Ovary (tissue), 9 donors: ENCODE measurements around the gene ADAM11. TPM values are rescaled to one million over a fixed set of nuclear protein-coding genes. Genes with fewer than 3 reads are reported as not detected.

Experiments
- DNase-seq, 5 donors: peaks; one replicate each; pipeline ENCODE4 v3.0.0-alpha.2; 2019 to 2020
- H3K27ac ChIP-seq, 2 donors: fragments of 200-600 bp; one replicate each; pipeline versions ENCODE4 v1.5.1 to v1.8.0; 2019 to 2022
- H3K27me3 ChIP-seq: fragments of 200-600 bp; one replicate; pipeline ENCODE4 v1.8.0; 2022
- H3K36me3 ChIP-seq: fragments of 200-600 bp; sonication (generic); one replicate; pipeline ENCODE4 v1.5.1; 2019
- H3K4me1 ChIP-seq: one replicate; pipeline ENCODE4 v1.8.1; 2013; ENCODE audit warnings: mild to moderate bottlenecking, moderate library complexity; ENCODE audit not compliant: insufficient read depth
- H3K4me3 ChIP-seq: fragments of 200-600 bp; sonication (generic); one replicate; pipeline ENCODE4 v1.5.1; 2017
- H3K9me3 ChIP-seq, 2 donors: fragments of 200-600 bp in 1 of 2; sonication (generic) in 1 of 2; one replicate each; pipeline versions ENCODE4 v1.5.1 to v1.8.1; 2013 to 2019; ENCODE audit warnings: mild to moderate bottlenecking in 1 of 2, moderate library complexity in 1 of 2
- EP300 ChIP-seq: sonication (generic); formaldehyde crosslinking; IDR thresholded peaks from one replicate; pipeline ENCODE4 v1.6.1; 2017; ENCODE audit warnings: antibody characterized with exemption
- POLR2A ChIP-seq: fragments of 450-650 bp; IDR thresholded peaks from one replicate; pipeline ENCODE4 v1.6.1; 2017; ENCODE audit warnings: antibody characterized with exemption, mild to moderate bottlenecking, moderate library complexity
- WGBS, 3 donors: extraction: QIAGEN DNeasy Blood & Tissue Kit in 1 of 3; methylation state at CpG; one replicate each; pipeline versions ENCODE4 v1.1.5 to v1.1.7; 2013 to 2017; 5-methylcytosine and 5-hydroxymethylcytosine counted together
- intact Hi-C, 4 donors: fragments of 100-400 bp; cut with DNase I; formaldehyde crosslinking; loops; one replicate each; pipeline versions ENCODE4 v1.11.0 to v1.15.1; 2022 to 2023
- polyA plus RNA-seq, 2 donors: library from polyadenylated mRNA; stranded (reverse); fragments of 200-250 nt in 1 of 2; fragments of 350-450 nt in 1 of 2; fragmentation: Illumina TruSeq in 1 of 2; extraction: RNeasy Lipid Tissue Mini Kit (QIAGEN cat#74804) in 1 of 2; gene quantifications; one replicate each; pipeline ENCODE4 v1.2.3, GENCODE V29; 2013 to 2014
- total RNA-seq, 7 donors: library from RNA; depleted of rRNA in 2 of 7; stranded (reverse); fragments of >200 nt in 2 of 7; fragmentation: NEBNext Ultra II Directional in 3 of 7; extraction: Animal tissue kit (Norgen Biotek cat#: 25700) in 3 of 7; gene quantifications; one replicate each; pipeline versions ENCODE4 v1.1.0 to v1.2.4, GENCODE V29; 2016 to 2023
- TF ChIP-seq, protein P1 (sequence below), 3 donors: fragments of 450-650 bp in 2 of 3; fragments of 200-600 bp in 1 of 3; IDR thresholded peaks; one replicate each; pipeline versions ENCODE4 v1.5.1 to v1.8.0; 2016 to 2022; ENCODE audit warnings: antibody characterized with exemption in 3 of 3, mild to moderate bottlenecking in 1 of 3
- donor health status: DM: no; HTN: no; CAD: no; lungs with moderate emphysema.
- donor health status: DM: no; HTN: no; CAD: no.
- donor health status: Bipolar disorder and iron deficiency.
- donor health status: DM: yes; HTN: yes; CAD: no.
- donor health status: DM: no; HTN: no; CAD: no.
- donor health status: DM: yes; HTN: yes; CAD: no.

ADAM11 gene
- total and polyA plus RNA-seq, 9 donors: 0.12 to 2.3 (median 1.1) TPM

DNA sequence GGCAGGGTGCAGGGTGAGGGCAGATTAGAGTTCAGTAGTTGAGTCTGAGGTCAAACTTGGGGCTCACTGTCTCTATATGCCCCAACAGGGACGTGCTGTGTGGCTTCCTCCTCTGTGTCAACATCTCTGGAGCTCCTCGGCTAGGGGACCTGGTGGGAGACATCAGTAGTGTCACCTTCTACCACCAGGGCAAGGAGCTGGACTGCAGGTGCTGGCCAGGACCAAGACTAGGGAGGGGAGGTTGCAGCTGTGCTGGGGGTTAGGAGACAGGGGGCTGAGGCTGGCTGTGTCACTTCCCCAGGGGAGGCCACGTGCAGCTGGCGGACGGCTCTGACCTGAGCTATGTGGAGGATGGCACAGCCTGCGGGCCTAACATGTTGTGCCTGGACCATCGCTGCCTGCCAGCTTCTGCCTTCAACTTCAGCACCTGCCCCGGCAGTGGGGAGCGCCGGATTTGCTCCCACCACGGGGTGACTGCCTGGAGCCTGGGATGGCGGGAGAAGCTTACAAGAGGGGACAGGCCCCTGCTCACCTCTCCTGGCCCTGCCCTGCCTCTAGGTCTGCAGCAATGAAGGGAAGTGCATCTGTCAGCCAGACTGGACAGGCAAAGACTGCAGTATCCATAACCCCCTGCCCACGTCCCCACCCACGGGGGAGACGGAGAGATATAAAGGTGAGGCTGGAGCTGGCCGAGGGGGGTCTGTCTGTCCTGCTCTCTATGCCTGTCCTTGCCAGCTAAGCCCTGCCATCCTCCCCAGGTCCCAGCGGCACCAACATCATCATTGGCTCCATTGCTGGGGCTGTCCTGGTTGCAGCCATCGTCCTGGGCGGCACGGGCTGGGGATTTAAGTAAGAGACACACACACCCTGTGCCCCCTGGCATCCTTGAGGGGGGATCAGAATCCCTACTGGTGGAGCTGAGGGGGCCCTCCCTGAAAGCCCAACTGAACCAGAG lies 18.9 kb downstream of the ADAM11 start:
- Histone ChIP-seq H3K9me3 (no peaks in the 10 kb centered on the region), H3K4me3 (no peak overlapping the region), H3K4me1 (no peaks in the 10 kb centered on the region), H3K36me3 (no peaks in the 10 kb centered on the region), H3K27ac (no peak overlapping the region), H3K27me3 (no peaks in the 10 kb centered on the region)
- DNase-seq: no peak
- WGBS, 3 donors: 86 to 90% (median 89%) methylated on average over 18 to 20 of the region's 20 CpGs
- intact Hi-C loops: loop anchor here (2.0 to 10.0 kb wide), 4 partner anchors 85 to 247 kb away; no protein-coding TSS in a partner anchor
- TF ChIP-seq, protein P1, sequence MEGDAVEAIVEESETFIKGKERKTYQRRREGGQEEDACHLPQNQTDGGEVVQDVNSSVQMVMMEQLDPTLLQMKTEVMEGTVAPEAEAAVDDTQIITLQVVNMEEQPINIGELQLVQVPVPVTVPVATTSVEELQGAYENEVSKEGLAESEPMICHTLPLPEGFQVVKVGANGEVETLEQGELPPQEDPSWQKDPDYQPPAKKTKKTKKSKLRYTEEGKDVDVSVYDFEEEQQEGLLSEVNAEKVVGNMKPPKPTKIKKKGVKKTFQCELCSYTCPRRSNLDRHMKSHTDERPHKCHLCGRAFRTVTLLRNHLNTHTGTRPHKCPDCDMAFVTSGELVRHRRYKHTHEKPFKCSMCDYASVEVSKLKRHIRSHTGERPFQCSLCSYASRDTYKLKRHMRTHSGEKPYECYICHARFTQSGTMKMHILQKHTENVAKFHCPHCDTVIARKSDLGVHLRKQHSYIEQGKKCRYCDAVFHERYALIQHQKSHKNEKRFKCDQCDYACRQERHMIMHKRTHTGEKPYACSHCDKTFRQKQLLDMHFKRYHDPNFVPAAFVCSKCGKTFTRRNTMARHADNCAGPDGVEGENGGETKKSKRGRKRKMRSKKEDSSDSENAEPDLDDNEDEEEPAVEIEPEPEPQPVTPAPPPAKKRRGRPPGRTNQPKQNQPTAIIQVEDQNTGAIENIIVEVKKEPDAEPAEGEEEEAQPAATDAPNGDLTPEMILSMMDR (IDR thresholded peaks at IDR 0.05): no peak
- TF ChIP-seq POLR2A (no peak), EP300 (no peak)

DNA sequence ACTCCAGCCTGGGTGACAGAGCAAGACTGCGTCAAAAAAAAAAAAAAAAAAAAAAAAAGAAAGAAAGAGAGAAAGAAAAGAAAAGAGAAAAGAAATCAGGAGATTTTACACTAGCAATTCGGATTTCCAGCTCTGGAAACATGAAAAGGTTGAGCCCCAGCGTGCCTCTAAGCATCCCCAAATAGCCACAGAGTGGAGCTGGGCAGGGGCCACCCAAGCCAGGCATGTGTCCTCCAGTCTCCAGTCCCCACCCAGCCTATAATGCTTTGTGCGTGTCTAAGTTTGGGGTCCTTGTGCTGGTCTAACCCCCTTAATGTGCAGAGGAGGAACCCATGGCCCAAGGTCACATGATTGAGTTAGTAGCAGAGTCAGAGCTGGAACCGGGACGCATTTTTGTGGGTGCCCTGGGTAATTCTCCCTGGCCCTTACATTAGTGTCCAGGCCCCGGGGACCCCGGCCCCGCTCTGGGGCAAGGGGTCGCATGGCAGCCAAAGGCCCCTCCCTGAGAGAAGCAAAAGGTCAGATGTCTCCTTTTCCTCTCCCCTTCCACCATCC lies 19.9 kb downstream of the ADAM11 start:
- Histone ChIP-seq H3K4me3 (no peak overlapping the region), H3K27me3 (no peaks in the 10 kb centered on the region), H3K27ac (no peak overlapping the region), H3K36me3 (no peaks in the 10 kb centered on the region), H3K4me1 (no peaks in the 10 kb centered on the region), H3K9me3 (no peaks in the 10 kb centered on the region)
- no peak for DNase-seq
- WGBS, 3 donors: 25 to 29% (median 28%) methylated on average over 10 of the region's 10 CpGs
- intact Hi-C loops: loop anchor here (2.0 to 10.0 kb wide), 4 partner anchors 84 to 246 kb away; no protein-coding TSS in a partner anchor
- no peak for TF ChIP-seq POLR2A

GRCh38 chr17:44779211-44780025 lies 20.6 kb downstream of the ADAM11 start:
- DNase-seq: peak; percentile 42 to 82 (median 76)
- Histone ChIP-seq H3K27ac (peak overlapping the region in 1 of 2 donors; percentile 61), H3K9me3 (no peaks in the 10 kb centered on the region), H3K4me1 (no peaks in the 10 kb centered on the region), H3K36me3 (no peaks in the 10 kb centered on the region), H3K27me3 (no peaks in the 10 kb centered on the region), H3K4me3 (peak overlapping the region; percentile 35)
- 14 to 16% (median 15%) methylated on average over 36 of the region's 36 CpGs for WGBS, 3 donors
- TF ChIP-seq EP300 (no peak), POLR2A (no peak)
- TF ChIP-seq, protein P1 (IDR thresholded peaks at IDR 0.05): peak; percentile 23 to 76 (median 66)
- intact Hi-C loops: loop anchor here (2.0 to 10.0 kb wide), 5 partner anchors 83 to 348 kb away; no protein-coding TSS in a partner anchor

- Histone ChIP-seq H3K9me3 (no peaks in the 10 kb centered on the region), H3K4me1 (no peaks in the 10 kb centered on the region), H3K4me3 (no peak overlapping the region), H3K27me3 (no peaks in the 10 kb centered on the region), H3K36me3 (no peaks in the 10 kb centered on the region), H3K27ac (no peak overlapping the region)
- TF ChIP-seq POLR2A (no peak), EP300 (no peak)
- TF ChIP-seq, protein P1 (IDR thresholded peaks at IDR 0.05): no peak
- WGBS, 3 donors: 91 to 94% (median 91%) methylated on average over 12 of the region's 12 CpGs
- DNase-seq: no peak
- intact Hi-C loops: loop anchor here in 1 of 4 donors (5.0 kb wide), 1 partner anchor 347 kb away; no protein-coding TSS in a partner anchor
Observed at GRCh38 chr17:44780161-44780560, 21.4 kb downstream of the ADAM11 start.
